GM19328 (cell line): ENCODE data around the gene NOL9.

Experiments used
- ATAC-seq: cut with Tn5 transposase; IDR thresholded peaks from one replicate; pipeline ENCODE4 v1.9.1; 2021; ENCODE audit warnings: mild to moderate bottlenecking, moderate library complexity; ENCODE audit not compliant: unreplicated experiment

Gene NOL9

GRCh38 chr1:6591222-6591621 lies 36.9 kb upstream of the NOL9 start:
- ATAC-seq: no peak

- no peak for ATAC-seq
Measured at GRCh38 chr1:6590046-6590445, 35.7 kb upstream of the NOL9 start.

- no peak for ATAC-seq
Measured at GRCh38 chr1:6588893-6589520, 34.7 kb upstream of the NOL9 start.

- ATAC-seq: no peak
Measured at GRCh38 chr1:6588128-6588892, 34.0 kb upstream of the NOL9 start.

- ATAC-seq: no peak
Measured at GRCh38 chr1:6587261-6588005, 33.1 kb upstream of the NOL9 start.

GRCh38 chr1:6586404-6586816 lies 32.1 kb upstream of the NOL9 start:
- no peak for ATAC-seq

- ATAC-seq: no peak
Measured at GRCh38 chr1:6585841-6586240, 31.5 kb upstream of the NOL9 start.

GRCh38 chr1:6585081-6585722 lies 30.9 kb upstream of the NOL9 start:
- no peak for ATAC-seq

GRCh38 chr1:6584126-6585080 lies 30.1 kb upstream of the NOL9 start:
- ATAC-seq: no peak

GRCh38 chr1:6582370-6582769 lies 28.1 kb upstream of the NOL9 start:
- no peak for ATAC-seq

GRCh38 chr1:6581561-6582305 lies 27.4 kb upstream of the NOL9 start:
- no peak for ATAC-seq

- no peak for ATAC-seq
Measured at GRCh38 chr1:6580593-6581409, 26.5 kb upstream of the NOL9 start.

- ATAC-seq: no peak
Measured at GRCh38 chr1:6580119-6580592, 25.8 kb upstream of the NOL9 start.

- ATAC-seq: peak; percentile 98
Measured at GRCh38 chr1:6579374-6580118, 25.2 kb upstream of the NOL9 start, which contains the start of gene ZBTB48. Gene ZBTB48 (plus strand): TSS chr1:6579994. CDS start chr1:6580610, 616 bp downstream.

GRCh38 chr1:6578624-6579373 lies 24.5 kb upstream of the NOL9 start:
- ATAC-seq: no peak

GRCh38 chr1:6577831-6578525 lies 23.7 kb upstream of the NOL9 start:
- ATAC-seq: no peak
